H9 (cell line): ENCODE measurements around the gene DPP3. TPM values are rescaled to one million over a fixed set of nuclear protein-coding genes. Genes with fewer than 3 reads are reported as not detected.

ENCODE experiments used
- DNase-seq: peaks from one replicate; pipeline ENCODE4 v3.0.0-alpha.2; 2017
- H2AFZ ChIP-seq: one replicate; pipeline ENCODE4 v1.6.1; 2013; ENCODE audit warnings: mild to moderate bottlenecking, low read length, control low read depth, moderate library complexity
- H2AK5ac ChIP-seq: 2 replicates; pipeline ENCODE4 v1.6.1; 2013; ENCODE audit warnings: low read length, control low read depth, mixed read lengths; ENCODE audit not compliant: insufficient read length
- H2BK120ac ChIP-seq: one replicate; pipeline ENCODE4 v1.6.1; 2013; ENCODE audit warnings: low read depth, mild to moderate bottlenecking, low read length, control low read depth, inconsistent platforms; ENCODE audit not compliant: poor library complexity, severe bottlenecking
- H2BK12ac ChIP-seq: 2 replicates; pipeline ENCODE4 v1.6.1; 2013; ENCODE audit warnings: low read length, control low read depth, mixed read lengths, low read depth; ENCODE audit not compliant: insufficient read length
- H2BK15ac ChIP-seq: 2 replicates; pipeline ENCODE4 v1.6.1; 2013; ENCODE audit warnings: low read depth, low read length, control low read depth
- H2BK20ac ChIP-seq: one replicate; pipeline ENCODE4 v1.6.1; 2013; ENCODE audit warnings: low read depth, mild to moderate bottlenecking, low read length, control low read depth, inconsistent platforms; ENCODE audit not compliant: poor library complexity, severe bottlenecking
- H2BK5ac ChIP-seq: 2 replicates; pipeline ENCODE4 v1.6.1; 2013; ENCODE audit warnings: low read length, control low read depth, mixed read lengths; ENCODE audit not compliant: insufficient read length
- H3K14ac ChIP-seq: 2 replicates; pipeline ENCODE4 v1.6.1; 2013; ENCODE audit warnings: low read length, control low read depth; ENCODE audit not compliant: insufficient read depth
- H3K18ac ChIP-seq: 2 replicates; pipeline ENCODE4 v1.6.1; 2013; ENCODE audit warnings: low read depth, mild to moderate bottlenecking, mixed read lengths, low read length, control low read depth; ENCODE audit not compliant: insufficient read length
- H3K23ac ChIP-seq: 2 replicates; pipeline ENCODE4 v1.6.1; 2013; ENCODE audit warnings: low read length, control low read depth, mixed read lengths, low read depth; ENCODE audit not compliant: insufficient read length
- H3K23me2 ChIP-seq: 2 replicates; pipeline ENCODE4 v1.6.1; 2013; ENCODE audit warnings: low read depth, mild to moderate bottlenecking, mixed read lengths, low read length, control low read depth; ENCODE audit not compliant: insufficient read length, poor library complexity, severe bottlenecking
- H3K27ac ChIP-seq: 2 replicates; pipeline ENCODE4 v1.5.1; 2013; ENCODE audit warnings: low read length, control low read depth, mixed read lengths, low read depth; ENCODE audit not compliant: insufficient read length
- H3K27me3 ChIP-seq: 2 replicates; pipeline ENCODE4 v1.6.1; 2013; ENCODE audit warnings: low read length, control low read depth, inconsistent platforms; ENCODE audit not compliant: insufficient read depth
- H3K4ac ChIP-seq: 2 replicates; pipeline ENCODE4 v1.6.1; 2013; ENCODE audit warnings: low read depth, mild to moderate bottlenecking, control low read depth, inconsistent platforms, low read length, moderate library complexity
- H3K4me1 ChIP-seq: 2 replicates; pipeline ENCODE4 v1.6.1; 2013; ENCODE audit warnings: low read length, control low read depth, inconsistent platforms; ENCODE audit not compliant: insufficient read depth
- H3K4me2 ChIP-seq: 2 replicates; pipeline ENCODE4 v1.6.1; 2013; ENCODE audit warnings: low read length, control low read depth, mixed read lengths; ENCODE audit not compliant: insufficient read length, insufficient read depth
- H3K56ac ChIP-seq: 2 replicates; pipeline ENCODE4 v1.6.1; 2013; ENCODE audit warnings: low read depth, mild to moderate bottlenecking, mixed read lengths, low read length, control low read depth; ENCODE audit not compliant: insufficient read length
- H3K79me1 ChIP-seq: 2 replicates; pipeline ENCODE4 v1.6.1; 2013; ENCODE audit warnings: low read depth, mild to moderate bottlenecking, moderate library complexity, low read length, control low read depth, inconsistent platforms; ENCODE audit not compliant: insufficient read depth, poor library complexity, severe bottlenecking
- H3K79me2 ChIP-seq: 2 replicates; pipeline ENCODE4 v1.6.1; 2013; ENCODE audit warnings: low read length, control low read depth, inconsistent platforms; ENCODE audit not compliant: insufficient read depth
- H3K9ac ChIP-seq: 2 replicates; pipeline ENCODE4 v1.6.1; 2013; ENCODE audit warnings: low read length, control low read depth, mixed read lengths; ENCODE audit not compliant: insufficient read length; ENCODE audit errors: extremely low read depth
- H3K9me3 ChIP-seq: one replicate; pipeline ENCODE4 v1.6.1; 2013; ENCODE audit warnings: low read depth, low read length, inconsistent platforms; ENCODE audit not compliant: control insufficient read depth
- H3T11ph ChIP-seq: one replicate; pipeline ENCODE4 v1.6.1; 2013; ENCODE audit warnings: mild to moderate bottlenecking, low read length, control low read depth, inconsistent platforms
- H4K20me1 ChIP-seq: one replicate; pipeline ENCODE4 v1.6.1; 2013; ENCODE audit not compliant: control insufficient read depth, insufficient read length, insufficient read depth
- H4K5ac ChIP-seq: 2 replicates; pipeline ENCODE4 v1.6.1; 2013; ENCODE audit warnings: low read depth, mild to moderate bottlenecking, mixed read lengths, low read length, control low read depth; ENCODE audit not compliant: insufficient read length
- H4K8ac ChIP-seq: replicated peaks from 2 replicates; pipeline ENCODE4 v1.6.1; 2013; ENCODE audit warnings: low read length, control low read depth, mixed read lengths, low read depth; ENCODE audit not compliant: insufficient read length
- H4K91ac ChIP-seq: 2 replicates; pipeline ENCODE4 v1.6.1; 2013; ENCODE audit warnings: low read depth, mild to moderate bottlenecking, moderate library complexity, mixed read lengths, low read length, control low read depth; ENCODE audit not compliant: insufficient read length
- H3K27ac Mint-ChIP-seq, 3 experiments: 2 replicates in 2 of 3; 3 replicates in 1 of 3; pipeline ENCODE4 v1.8.0; 2020 to 2021; ENCODE audit warnings: mixed read lengths in 3 of 3, mild to moderate bottlenecking in 1 of 3, moderate library complexity in 1 of 3
- H3K27me3 Mint-ChIP-seq: 2 replicates; pipeline ENCODE4 v1.8.0; 2021; ENCODE audit warnings: low read depth, mild to moderate bottlenecking, moderate library complexity, mixed read lengths
- H3K36me3 Mint-ChIP-seq, 3 experiments: 2 replicates in 2 of 3; 3 replicates in 1 of 3; pipeline ENCODE4 v1.8.0; 2020 to 2021; ENCODE audit warnings: low read depth in 3 of 3, mixed read lengths in 3 of 3; ENCODE audit not compliant: insufficient read depth in 1 of 3
- H3K4me1 Mint-ChIP-seq, 2 experiments: 2 replicates each; pipeline ENCODE4 v1.8.0; 2020; ENCODE audit warnings: mixed read lengths in 2 of 2
- H3K4me3 Mint-ChIP-seq, 2 experiments: 2 replicates in 1 of 2; 3 replicates in 1 of 2; pipeline ENCODE4 v1.8.0; 2020 to 2021; ENCODE audit warnings: mild to moderate bottlenecking in 2 of 2, mixed read lengths in 2 of 2, moderate library complexity in 1 of 2
- H3K9me3 Mint-ChIP-seq, 2 experiments: 2 replicates in 1 of 2; 3 replicates in 1 of 2; pipeline ENCODE4 v1.8.0; 2020; ENCODE audit warnings: mild to moderate bottlenecking in 2 of 2, mixed read lengths in 2 of 2, moderate library complexity in 1 of 2
- CTCF ChIP-seq: fragments of 200-600 bp; sonication (generic); conservative IDR thresholded peaks from 3 replicates; pipeline ENCODE4 v1.8.0; 2021; ENCODE audit warnings: antibody characterized with exemption, mild to moderate bottlenecking
- WGBS: extraction: QIAGEN DNeasy Blood & Tissue Kit; methylation state at CpG from one replicate; pipeline ENCODE4 v1.1.7; 2013; ENCODE audit warnings: missing lambda C conversion rate, low lambda C conversion rate, mixed read lengths; ENCODE audit not compliant: insufficient read length; ENCODE audit errors: extremely low coverage; 5-methylcytosine and 5-hydroxymethylcytosine counted together
- total RNA-seq: library from RNA; stranded (reverse); gene quantifications from 2 replicates; pipeline ENCODE4 v1.2.1, GENCODE V29; 2021

The DPP3 gene
- total RNA-seq, 1 experiment from 2014 or later: 85.3 TPM

GRCh38 chr11:66478729-66479393 lies 1.4 kb upstream of the DPP3 start:
- Histone ChIP-seq H2BK120ac (no peak overlapping the region), H3T11ph (no peak overlapping the region), H4K91ac (no peak overlapping the region), H2BK12ac (no peak overlapping the region), H3K56ac (no peak overlapping the region), H3K23me2 (peaks cover 13% of the 10 kb centered on the region), H2AFZ (no peak overlapping the region), H4K8ac (no peak overlapping the region), H2AK5ac (no peak overlapping the region), H4K20me1 (no peaks in the 10 kb centered on the region), H3K4me1 (no peaks in the 10 kb centered on the region), H3K9me3 (no peaks in the 10 kb centered on the region), H4K5ac (no peak overlapping the region), H3K79me1 (no peaks in the 10 kb centered on the region), H3K18ac (no peak overlapping the region), H3K14ac (no peak overlapping the region), H3K27ac (no peak overlapping the region), H3K23ac (no peak overlapping the region), H2BK20ac (no peak overlapping the region), H3K27me3 (no peaks in the 10 kb centered on the region), H3K9ac (peak overlapping the region; percentile 85), H3K79me2 (no peaks in the 10 kb centered on the region), H2BK15ac (no peak overlapping the region), H3K4ac (no peak overlapping the region), H3K4me2 (peak overlapping the region; percentile 52), H2BK5ac (no peak overlapping the region)
- H3K4me1 Mint-ChIP-seq: peaks cover 30 to 35% of the 10 kb centered on the region in 2 experiments
- H3K27ac Mint-ChIP-seq: peak overlapping the region in 2 of 3 experiments; percentile 73 to 98; a peak in 4 of 7 replicates
- H3K27me3 Mint-ChIP-seq: no peaks in the 10 kb centered on the region
- H3K4me3 Mint-ChIP-seq: peak overlapping the region; percentile 91 to 93
- H3K36me3 Mint-ChIP-seq: peaks cover 3 to 19% (median 18%) of the 10 kb centered on the region in 3 experiments; a peak in 5 of 7 replicates
- DNase-seq: no peak
- no CpG with 5 or more reads among the region's 8 CpGs for WGBS
- H3K9me3 Mint-ChIP-seq: no peaks in the 10 kb centered on the region
- peak; percentile 92 for TF ChIP-seq CTCF
